GDM1 (cell line): Measurements from ENCODE around the gene PUM1.

Experiments used
- DNase-seq: peaks from one replicate; lab custom pipeline; 2025; lab: John Stamatoyannopoulos, UW

The PUM1 gene

DNA sequence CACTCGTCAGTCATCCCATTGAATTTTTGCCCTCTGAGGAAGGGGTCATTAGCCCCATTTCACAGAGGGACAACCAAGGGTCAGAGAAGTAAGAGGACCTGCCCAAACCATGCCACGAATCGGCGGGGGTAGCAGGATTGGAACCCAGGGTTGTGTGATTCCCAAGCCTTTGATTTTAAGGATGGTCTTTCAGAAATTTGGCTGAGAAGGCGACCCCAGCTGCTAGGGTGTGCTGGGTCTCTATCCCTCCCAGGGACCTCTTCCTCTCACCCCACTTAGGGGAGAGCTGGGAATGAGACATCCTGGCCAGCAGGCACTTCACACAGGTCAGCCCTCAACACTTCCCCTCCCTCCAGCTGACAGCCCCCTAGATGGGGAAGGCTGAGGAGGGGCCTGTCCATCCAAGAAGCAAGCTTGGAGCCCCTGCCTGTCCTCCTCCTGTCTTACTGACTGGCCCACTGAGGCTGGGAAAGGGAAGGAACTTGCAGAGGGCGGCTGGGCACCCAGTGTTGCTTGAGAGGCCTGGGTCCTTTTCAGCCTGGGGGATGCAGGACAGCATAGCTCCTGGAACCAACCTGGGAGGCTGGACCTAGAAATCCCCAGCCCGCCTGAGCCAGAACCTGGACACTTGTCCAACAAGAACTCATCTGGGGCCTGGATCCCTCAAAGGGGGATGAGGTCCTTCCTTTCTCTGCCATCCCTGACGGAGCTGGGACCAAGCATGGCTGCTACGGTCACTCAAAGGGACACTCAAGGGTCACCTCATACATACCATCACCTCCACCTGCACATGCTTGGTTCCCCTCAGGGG lies 158.7 kb downstream of the PUM1 start:
- DNase-seq, result no peak

- DNase-seq, result no peak
These were observed 159.4 kb downstream of the PUM1 start for GRCh38 chr1:30905916-30906620.

DNA sequence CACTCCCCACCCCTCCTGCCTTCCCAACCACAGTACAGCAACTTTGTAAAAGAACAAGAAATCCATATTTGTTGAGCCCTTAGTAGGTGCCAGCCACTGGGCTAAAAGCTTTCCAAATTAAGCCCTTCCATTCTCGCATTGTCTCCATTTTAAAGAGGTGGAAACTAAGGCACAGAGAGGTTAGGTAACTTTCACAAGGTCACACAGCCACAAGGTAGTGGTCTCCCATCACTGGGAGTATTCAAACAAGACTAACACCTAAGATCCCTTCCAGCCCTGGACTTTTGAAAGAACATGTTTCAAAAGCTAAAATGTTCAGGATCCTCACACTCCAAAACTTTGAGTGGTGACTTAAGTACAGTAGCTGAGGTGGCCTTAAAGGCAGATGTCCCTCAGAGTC lies 160.1 kb downstream of the PUM1 start:
- no peak for DNase-seq

DNA sequence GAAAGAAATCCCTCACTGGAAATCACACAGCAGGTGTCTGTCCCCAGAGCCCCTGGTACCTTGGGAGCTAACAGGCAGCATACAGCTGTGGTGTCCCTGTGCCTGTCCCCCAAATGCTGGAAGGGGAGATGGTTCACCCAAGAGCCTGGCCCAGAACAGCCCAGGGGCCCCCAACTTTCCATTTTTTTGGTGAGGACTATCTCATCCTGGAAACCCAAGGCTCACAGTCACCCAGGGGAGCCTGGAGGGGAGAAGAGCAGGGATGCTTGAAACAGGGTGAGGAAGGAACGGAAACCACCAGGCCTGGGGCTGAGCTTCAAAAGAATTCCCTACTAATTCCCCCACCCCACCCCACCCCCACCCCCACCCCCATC lies 160.6 kb downstream of the PUM1 start:
- DNase-seq, result no peak

GRCh38 chr1:30904191-30904961 lies 161.1 kb downstream of the PUM1 start:
- no peak for DNase-seq

DNA sequence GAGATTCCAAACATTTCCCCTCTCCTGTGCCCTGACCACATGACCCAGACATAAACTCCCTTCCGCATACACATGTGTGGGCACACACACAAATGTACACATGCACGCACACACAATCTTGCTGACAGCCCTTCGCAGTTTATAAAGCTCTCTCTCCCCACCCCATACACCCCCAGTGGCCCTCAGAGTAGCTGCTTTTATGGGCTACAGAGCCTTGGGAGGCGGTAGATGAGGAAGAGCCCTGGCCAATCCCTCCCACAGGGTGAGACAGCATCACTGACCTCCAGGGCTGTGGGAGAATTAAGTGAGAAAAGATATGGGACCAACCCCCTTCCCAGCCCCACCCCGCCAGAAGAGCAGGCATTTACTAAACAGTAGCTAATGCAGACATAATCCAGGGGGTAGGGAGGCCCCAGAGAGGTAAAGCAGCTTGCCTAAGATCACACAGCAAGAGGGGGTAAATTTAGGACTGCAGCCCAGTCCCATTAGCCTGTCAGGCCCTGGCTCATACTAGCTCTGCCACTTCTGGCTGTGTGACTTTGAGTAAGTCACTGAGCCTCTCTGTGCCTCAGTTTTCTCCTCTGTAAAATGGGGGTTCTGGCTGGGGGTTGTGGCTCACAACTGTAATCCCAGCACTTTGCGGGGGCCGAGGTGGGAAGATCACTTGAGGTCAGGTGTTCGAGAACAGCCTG lies 162.0 kb downstream of the PUM1 start:
- no peak for DNase-seq

DNA sequence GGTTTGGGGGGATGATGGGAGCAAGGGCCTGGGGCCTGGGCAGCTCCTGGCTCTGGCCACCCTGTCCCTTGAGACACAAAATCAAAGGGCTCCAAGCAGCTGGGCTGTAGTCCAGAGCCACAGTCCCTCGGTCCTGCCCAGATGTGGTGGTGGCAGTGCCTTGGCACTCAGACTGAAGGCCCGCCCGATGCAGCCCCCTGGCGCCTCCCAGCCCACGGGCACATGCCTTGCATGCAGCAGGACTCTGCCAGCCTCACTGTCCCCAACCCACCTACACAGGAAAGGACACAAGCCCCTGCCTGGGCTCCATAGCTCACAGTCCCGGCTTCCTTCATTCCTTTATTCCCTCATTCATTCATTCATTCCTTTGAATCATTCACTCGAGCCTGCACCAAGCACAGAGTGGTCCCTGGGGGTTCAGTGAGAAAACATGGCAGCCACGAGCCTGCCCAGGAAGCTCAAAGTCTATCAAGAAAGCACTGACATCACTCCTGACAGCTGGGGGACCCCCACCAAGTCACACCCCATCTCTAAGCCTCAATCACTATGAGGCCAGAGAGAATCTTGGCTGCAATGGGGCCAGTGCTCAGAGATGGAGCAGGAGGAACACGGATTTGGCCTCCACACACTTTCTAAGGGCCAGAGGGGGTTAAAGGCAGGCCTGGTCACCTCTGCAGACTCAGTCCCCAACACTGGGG lies 162.8 kb downstream of the PUM1 start:
- DNase-seq, result no peak

DNA sequence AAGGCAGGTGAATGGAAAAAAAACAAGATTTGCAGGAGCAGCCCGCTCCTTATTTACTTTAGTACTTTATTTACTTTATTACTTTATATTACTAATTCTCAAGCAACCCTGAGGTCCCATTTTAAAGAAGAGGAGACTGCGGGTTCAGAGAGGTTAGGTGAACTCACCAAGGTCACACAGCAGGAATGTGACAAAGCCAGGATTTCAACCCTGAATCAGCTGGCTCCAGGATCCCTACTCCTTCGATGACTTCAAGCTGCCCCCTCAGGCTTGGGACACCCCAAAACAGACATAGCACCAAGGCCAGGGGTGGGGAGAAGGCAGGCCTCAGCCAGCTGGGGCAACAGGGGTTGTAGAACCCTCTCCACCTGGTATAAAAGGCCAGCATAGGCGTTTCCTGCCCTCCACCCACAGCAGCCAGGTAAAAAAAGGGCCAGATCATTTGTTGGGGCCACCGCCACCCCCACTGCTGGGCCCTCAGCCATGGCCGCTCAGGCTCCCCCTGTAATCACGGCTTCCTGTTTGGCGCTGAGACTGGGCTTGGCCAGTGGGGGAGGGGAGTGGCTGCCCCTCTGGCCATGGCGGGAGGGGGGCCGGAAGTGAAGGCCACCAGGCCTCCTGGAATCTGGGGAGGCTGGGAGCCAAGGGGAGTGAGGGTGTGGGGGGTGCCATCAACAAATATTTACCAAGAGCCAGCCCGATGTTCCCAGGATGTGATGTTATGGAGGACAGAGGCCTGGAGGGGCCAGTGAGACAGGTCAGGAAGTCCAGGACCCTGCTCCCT lies 163.5 kb downstream of the PUM1 start:
- DNase-seq, result no peak

- no peak for DNase-seq
These were observed 164.5 kb downstream of the PUM1 start for GRCh38 chr1:30900931-30901560.

DNA sequence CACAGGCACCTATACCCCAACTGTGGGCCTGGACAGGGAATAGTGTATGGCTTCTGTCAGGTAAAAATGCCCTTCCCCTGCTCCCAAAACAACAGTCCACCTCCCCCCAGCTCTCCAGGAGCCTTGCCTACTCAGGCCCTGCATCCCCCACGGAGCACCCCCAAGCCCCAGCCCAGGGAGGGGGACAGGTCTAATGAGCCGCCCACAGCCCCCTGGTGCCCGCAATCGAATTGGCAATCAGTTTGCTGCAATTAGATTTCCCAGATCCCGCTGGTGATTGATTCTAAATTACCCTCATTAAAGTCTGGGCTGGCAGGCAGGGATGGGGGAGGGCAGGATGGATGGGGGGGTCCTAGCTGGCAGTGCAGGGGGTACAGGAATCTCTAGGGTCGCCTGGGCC lies 165.0 kb downstream of the PUM1 start:
- DNase-seq, result no peak

GRCh38 chr1:30899577-30900389 lies 165.7 kb downstream of the PUM1 start:
- DNase-seq, result no peak

- no peak for DNase-seq
These were observed 167.3 kb downstream of the PUM1 start for GRCh38 chr1:30898031-30898815.

GRCh38 chr1:30896905-30897304 lies 168.6 kb downstream of the PUM1 start:
- DNase-seq, result no peak

GRCh38 chr1:30895944-30896660 lies 169.4 kb downstream of the PUM1 start:
- no peak for DNase-seq

- no peak for DNase-seq
These were observed 170.1 kb downstream of the PUM1 start for GRCh38 chr1:30895382-30895943.

DNA sequence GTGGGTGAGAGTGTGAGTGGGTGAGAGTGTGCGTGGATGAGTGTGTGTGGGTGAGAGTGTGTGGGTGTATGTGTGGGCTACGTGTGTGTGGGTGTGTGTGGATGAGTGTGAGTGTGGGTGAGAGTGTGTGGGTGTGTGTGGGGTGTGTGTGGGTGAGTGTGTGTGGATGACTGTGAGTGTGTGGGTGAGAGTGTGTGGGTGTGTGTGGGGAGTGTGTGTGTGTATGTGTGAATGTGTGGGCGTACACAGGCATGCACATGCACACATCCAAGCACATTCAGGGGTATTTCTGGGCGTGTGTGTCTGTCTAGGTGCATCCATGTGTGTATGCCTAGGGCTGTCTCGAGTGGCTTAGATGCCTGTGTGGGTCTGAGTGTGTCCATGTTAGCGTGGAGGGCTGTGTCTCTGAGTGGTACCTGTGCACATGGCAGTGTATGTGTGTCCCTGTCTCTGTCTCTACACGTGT lies 171.0 kb downstream of the PUM1 start:
- no peak for DNase-seq

GRCh38 chr1:30893776-30894507 lies 171.6 kb downstream of the PUM1 start:
- DNase-seq, result no peak
